ENCODE data around the gene TRIM54.

DNA sequence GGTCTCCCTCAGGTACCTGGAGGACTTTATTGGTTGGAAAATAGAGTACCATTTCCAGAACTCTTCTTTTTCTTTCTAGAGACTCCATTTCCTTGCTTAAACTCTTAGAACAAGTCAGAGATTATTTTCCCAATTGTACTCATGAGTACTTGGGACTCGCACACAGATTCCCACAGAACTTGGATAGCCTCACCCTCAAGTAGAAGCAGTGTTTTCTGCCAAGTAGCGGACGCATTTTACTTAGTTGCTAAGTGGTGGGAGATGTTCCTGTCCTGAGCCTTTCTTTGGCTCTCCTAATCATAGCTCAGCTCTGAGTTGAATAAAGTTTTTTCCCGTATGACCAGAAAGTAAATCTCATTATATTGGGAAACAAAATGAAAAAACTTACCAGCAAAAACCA, 36.6 kb upstream of the TRIM54 start:
- TF ChIP-seq, protein P1, sequence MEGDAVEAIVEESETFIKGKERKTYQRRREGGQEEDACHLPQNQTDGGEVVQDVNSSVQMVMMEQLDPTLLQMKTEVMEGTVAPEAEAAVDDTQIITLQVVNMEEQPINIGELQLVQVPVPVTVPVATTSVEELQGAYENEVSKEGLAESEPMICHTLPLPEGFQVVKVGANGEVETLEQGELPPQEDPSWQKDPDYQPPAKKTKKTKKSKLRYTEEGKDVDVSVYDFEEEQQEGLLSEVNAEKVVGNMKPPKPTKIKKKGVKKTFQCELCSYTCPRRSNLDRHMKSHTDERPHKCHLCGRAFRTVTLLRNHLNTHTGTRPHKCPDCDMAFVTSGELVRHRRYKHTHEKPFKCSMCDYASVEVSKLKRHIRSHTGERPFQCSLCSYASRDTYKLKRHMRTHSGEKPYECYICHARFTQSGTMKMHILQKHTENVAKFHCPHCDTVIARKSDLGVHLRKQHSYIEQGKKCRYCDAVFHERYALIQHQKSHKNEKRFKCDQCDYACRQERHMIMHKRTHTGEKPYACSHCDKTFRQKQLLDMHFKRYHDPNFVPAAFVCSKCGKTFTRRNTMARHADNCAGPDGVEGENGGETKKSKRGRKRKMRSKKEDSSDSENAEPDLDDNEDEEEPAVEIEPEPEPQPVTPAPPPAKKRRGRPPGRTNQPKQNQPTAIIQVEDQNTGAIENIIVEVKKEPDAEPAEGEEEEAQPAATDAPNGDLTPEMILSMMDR (conservative IDR thresholded peaks at IDR 0.05; ENCODE audit: low read length): no peak
- no peak for TF ChIP-seq EZH2phosphoT487 (IDR thresholded peaks at IDR 0.05; ENCODE audit: borderline replicate concordance)
